ENCODE results near the gene GOLGA8M.
"Not testable (repeated sequence)": the region's sequence is repeated elsewhere in the genome, so short reads cannot be mapped to it uniquely, and the experiment has no call there.

Gene GOLGA8M

DNA sequence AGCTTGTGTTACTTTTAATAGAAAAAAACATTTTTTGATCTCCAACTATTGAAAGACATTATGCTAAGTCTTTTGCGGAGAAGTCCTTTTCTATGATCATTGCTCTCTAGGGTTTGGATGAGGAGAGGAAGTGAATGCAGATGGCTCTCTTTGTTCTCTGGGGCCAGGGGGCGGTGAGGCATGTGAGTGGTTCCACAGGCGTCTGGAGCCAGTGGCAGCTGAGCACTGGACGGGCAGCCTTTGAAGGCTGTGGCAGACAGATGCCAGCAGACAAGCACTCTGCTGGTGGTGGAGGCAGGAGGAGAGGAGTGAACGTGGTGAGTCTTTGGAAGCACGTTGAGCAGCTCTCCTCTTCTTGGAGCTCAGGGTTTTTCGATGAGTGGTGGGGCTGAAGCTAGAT is 51.5 kb downstream of the GOLGA8M start:
- DNase-seq (ENCODE audit: low read depth in 2 of 2) = not testable (repeated sequence)

DNA sequence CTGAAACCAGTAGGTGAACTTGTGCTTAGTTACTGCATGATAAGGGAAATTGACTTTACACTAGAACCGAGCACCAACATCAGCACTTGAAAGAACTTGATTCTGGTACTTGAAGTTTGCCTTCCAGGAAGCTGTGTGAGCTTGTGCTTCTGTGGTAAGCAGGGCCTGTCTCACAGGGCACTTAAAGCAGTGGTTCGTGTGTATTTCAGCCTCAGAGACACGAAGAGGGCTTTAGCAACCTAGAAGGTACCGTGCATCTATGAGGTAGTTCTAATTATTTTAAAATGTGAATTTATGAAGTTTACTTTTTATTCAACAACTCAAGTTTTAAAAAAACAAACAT is 56.2 kb downstream of the GOLGA8M start:
- not testable (repeated sequence) for DNase-seq (ENCODE audit: low read depth in 2 of 2)

DNA sequence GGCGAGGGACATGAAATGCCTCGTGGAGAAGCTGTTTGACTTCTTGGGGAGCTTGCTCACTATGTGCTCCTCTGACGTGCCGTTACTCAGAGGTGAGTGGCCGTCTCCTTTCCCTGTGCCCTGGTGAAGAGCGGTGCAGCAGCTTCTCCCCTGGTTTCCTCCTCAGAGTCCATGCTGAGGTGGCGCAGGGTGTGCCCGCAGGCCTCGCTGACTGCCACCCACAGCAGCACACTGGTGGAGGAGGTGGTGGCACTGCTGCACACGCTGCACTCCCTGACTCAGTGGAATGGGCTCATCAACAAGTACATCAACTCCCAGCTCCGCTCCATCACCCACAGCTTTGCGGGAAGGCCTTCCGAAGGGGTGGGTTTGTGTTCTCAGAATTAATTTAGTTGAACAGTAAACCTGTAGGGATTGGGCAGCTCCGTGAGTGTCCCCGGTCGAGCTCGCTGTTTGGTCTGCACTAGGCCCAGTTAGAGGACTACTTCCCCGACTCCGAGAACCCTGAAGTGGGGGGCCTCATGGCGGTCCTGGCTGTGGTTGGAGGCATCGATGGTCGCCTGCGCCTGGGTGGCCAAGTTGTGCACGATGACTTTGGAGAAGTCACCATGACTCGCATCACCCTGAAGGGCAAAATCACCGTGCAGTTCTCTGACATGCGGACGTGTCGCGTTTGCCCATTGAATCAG is 56.7 kb downstream of the GOLGA8M start:
- DNase-seq (ENCODE audit: low read depth in 2 of 2) = not testable (repeated sequence)

DNA sequence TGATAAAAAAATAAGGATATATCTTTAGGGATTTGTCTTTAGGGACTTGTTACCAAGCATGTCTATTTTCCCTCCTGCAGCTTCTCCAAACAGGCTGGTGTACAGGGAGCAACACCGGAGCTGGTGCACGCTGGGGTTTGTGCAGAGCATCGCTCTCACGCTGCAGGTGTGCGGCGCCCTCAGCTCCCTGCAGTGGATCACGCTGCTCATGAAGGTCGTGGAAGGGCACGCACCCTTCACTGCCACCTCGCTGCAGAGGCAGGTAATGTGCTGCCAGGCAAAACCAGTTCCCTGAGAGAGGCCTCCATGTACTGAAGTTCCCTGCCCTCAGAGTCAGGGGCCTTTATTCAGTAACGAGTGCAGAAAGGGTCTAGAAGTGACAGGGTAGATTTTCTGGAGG is 58.0 kb downstream of the GOLGA8M start:
- not testable (repeated sequence) for DNase-seq (ENCODE audit: low read depth in 2 of 2)

DNA sequence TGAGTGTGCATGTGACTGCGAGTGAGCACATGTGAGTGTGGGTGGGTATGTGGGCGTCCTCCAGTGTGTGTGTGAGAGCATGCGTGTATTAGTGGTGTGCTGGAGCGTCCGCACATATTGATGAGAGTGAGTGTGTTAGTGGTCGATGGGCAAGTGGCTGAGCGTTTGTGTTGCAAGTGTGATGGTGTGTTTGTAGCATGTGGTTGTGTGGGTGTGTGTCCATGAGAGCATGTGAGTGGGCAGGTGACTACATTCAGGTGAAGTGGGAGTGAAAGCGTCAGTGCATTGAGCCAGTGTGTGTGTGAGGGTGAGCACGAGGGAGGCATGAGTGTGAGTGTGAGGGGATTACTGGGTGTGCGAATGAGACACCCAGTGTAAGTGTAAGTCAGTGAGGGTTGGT is 59.7 kb downstream of the GOLGA8M start:
- DNase-seq (ENCODE audit: low read depth in 2 of 2) = not testable (repeated sequence)
